ENCODE results near the gene PQBP1.

The PQBP1 gene

DNA sequence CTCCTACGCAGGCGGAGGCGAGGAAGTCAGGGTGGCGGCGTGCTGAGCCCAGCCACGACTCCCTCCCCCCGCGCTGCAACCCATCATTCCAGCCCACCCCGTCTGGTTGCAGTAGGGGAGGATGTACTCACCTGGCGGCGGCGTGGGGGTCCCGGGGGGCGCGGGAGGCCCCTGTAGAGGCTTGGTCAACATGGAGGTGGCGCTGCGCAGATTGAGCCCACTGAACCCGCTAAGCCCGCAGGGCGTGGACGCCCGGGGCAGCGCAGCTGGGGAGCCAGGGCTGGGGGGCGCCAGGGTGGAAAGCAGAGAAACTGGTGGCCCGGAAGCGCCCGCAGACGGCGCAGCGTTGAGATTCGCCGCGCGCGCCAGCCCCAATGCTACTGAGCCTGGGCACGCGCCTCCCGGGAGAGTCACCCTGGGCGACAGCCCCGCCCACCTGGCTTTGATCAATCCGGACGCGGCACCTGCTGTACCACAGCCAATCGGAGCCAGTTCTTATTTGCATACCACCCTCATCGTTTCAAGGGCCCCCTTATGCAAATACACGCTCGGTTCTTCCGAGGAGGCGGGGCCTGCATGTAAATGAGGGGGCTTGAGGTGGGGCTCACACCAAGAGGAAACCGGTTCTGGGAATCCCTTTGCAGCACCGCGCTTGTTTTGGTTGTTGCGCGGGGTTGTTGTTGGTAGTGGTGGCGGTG, 21.1 kb downstream of the PQBP1 start, which contains the start of gene PIM2:
TSS of gene PIM2 (minus strand) at position 382 of the 698 bp plus-strand sequence. CDS start at position 192, 190 bp downstream.
- Mint-ChIP-seq H3K4me1 (peaks cover 23% of the 10 kb centered on the region), H3K4me3 (peak within 1 kb of the TSS; percentile 90), H3K27me3 (no peaks in the 10 kb centered on the region)

DNA sequence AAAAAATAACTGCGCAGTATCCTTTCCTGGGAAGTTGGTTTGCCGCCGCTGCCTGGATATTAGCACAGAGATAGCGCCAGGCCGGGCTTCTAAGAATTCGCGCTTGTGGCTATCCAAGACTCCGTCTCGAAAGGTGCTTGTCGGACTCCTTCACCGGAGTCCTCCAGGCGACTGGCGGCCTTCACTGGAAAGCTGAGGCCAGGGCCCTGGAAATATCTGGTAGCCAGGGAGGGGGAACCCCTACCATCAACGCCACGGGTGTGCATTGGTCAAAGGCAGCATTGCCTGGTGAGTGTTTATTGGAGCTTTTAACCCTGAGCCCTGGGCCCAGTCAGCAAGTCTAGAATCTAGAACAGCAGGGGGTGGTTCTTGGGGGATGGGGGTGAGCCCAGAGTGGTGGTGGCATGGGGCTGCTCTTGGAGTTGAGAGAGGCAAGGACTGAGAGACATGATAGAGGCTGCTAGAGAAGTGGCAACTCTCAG, 21.7 kb downstream of the PQBP1 start:
- DNase-seq (ENCODE audit: low spot score in 2 of 2) (peak in 1 of 2 donors; percentile 16), ATAC-seq (replicated peaks; ENCODE audit: extremely low read depth, poor library complexity, severe bottlenecking) (peak; percentile 30)
- peaks cover 65% of the 10 kb centered on the region for H3K36me3 Mint-ChIP-seq (ENCODE audit: insufficient read depth)

More for the DNA sequence above, 21.1 kb downstream of the PQBP1 start, which contains the start of gene PIM2:
- ATAC-seq (replicated peaks; ENCODE audit: extremely low read depth, poor library complexity, severe bottlenecking) (peak; percentile 71), DNase-seq (ENCODE audit: low spot score in 2 of 2) (peak; percentile 71 to 91)
- peak within 1 kb of the TSS; percentile 97 for H3K27ac Mint-ChIP-seq (ENCODE audit: low read depth)
- no peaks in the 10 kb centered on the region for H3K9me3 Mint-ChIP-seq
- peaks cover 67% of the 10 kb centered on the region for H3K36me3 Mint-ChIP-seq (ENCODE audit: insufficient read depth)

GRCh38 chrX:48919947-48920717, 22.4 kb downstream of the PQBP1 start:
- Mint-ChIP-seq H3K9me3 (no peaks in the 10 kb centered on the region), H3K4me1 (peaks cover 31% of the 10 kb centered on the region), H3K27ac (ENCODE audit: low read depth) (peak overlapping the region; percentile 97), H3K4me3 (peak overlapping the region; percentile 90), H3K36me3 (ENCODE audit: insufficient read depth) (peaks cover 60% of the 10 kb centered on the region), H3K27me3 (no peaks in the 10 kb centered on the region)
- ATAC-seq (replicated peaks; ENCODE audit: extremely low read depth, poor library complexity, severe bottlenecking) = peak; percentile 33
- DNase-seq (ENCODE audit: low spot score in 2 of 2) = peak in 1 of 2 donors; percentile 38

More for the DNA sequence above, 21.7 kb downstream of the PQBP1 start:
- H3K9me3 Mint-ChIP-seq = no peaks in the 10 kb centered on the region
- H3K4me3 Mint-ChIP-seq = peak overlapping the region; percentile 90
- peak overlapping the region; percentile 97 for H3K27ac Mint-ChIP-seq (ENCODE audit: low read depth)
- peaks cover 28% of the 10 kb centered on the region for H3K4me1 Mint-ChIP-seq
- no peaks in the 10 kb centered on the region for H3K27me3 Mint-ChIP-seq

DNA sequence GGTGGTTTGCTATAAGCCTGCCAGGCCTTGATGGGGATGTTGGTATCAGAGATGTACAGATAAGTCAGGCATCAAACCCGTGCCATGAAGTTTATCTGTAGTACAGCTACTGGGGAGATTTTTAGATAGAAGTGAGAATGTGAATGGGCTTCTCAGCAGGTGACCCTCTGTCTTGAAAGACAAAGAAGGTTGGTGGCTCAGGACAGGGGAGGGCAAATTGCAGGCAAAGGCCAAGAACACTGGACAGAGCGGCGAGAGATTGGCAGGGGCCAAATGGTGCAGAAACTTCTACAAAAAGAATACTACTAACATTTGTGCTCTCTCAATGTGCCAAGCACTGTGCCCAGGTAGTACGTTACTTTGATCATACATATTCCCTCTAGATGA, 23.0 kb downstream of the PQBP1 start:
- Mint-ChIP-seq H3K9me3 (no peaks in the 10 kb centered on the region), H3K4me1 (peaks cover 31% of the 10 kb centered on the region), H3K27ac (ENCODE audit: low read depth) (peak overlapping the region; percentile 97), H3K36me3 (ENCODE audit: insufficient read depth) (peaks cover 55% of the 10 kb centered on the region), H3K27me3 (no peaks in the 10 kb centered on the region), H3K4me3 (peak overlapping the region; percentile 90)
- no peak for ATAC-seq (replicated peaks; ENCODE audit: extremely low read depth, poor library complexity, severe bottlenecking)
- DNase-seq (ENCODE audit: low spot score in 2 of 2) = no peak

DNA sequence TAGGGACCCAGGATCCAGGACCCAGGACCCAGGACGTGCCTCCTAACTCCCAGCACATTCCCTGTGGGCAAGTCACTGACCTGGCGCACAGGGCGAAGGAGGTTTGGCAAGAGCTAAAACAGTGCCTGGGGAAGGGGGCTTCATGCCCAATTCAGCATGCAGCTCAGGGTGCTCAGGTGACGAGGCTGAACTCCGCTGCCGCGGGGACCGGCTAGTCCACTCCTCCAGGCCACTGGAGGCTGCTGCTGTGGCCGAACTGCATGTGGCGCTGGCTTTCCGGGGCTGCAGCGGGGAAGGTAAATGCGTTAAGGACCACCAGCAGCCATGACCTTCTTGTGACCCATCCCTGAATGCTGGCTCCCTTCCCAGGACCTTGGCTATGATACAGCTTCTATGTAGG, 26.0 kb downstream of the PQBP1 start:
- H3K36me3 Mint-ChIP-seq (ENCODE audit: insufficient read depth) = peaks cover 33% of the 10 kb centered on the region
- no peaks in the 10 kb centered on the region for H3K9me3 Mint-ChIP-seq
- H3K4me1 Mint-ChIP-seq = peaks cover 24% of the 10 kb centered on the region

GRCh38 chrX:48924270-48924669, 26.5 kb downstream of the PQBP1 start:
- Mint-ChIP-seq H3K4me1 (peaks cover 24% of the 10 kb centered on the region), H3K9me3 (no peaks in the 10 kb centered on the region), H3K27ac (ENCODE audit: low read depth) (peak overlapping the region; percentile 8), H3K4me3 (no peak overlapping the region), H3K36me3 (ENCODE audit: insufficient read depth) (peaks cover 29% of the 10 kb centered on the region), H3K27me3 (no peaks in the 10 kb centered on the region)
- ATAC-seq (replicated peaks; ENCODE audit: extremely low read depth, poor library complexity, severe bottlenecking) (no peak), DNase-seq (ENCODE audit: low spot score in 2 of 2) (no peak)

More for the DNA sequence above, 26.0 kb downstream of the PQBP1 start:
- H3K27ac Mint-ChIP-seq (ENCODE audit: low read depth) = peak overlapping the region; percentile 8
- no peaks in the 10 kb centered on the region for H3K27me3 Mint-ChIP-seq
- no peak overlapping the region for H3K4me3 Mint-ChIP-seq
- no peak for DNase-seq (ENCODE audit: low spot score in 2 of 2)
- ATAC-seq (replicated peaks; ENCODE audit: extremely low read depth, poor library complexity, severe bottlenecking) = no peak

GRCh38 chrX:48927123-48927522, 29.4 kb downstream of the PQBP1 start:
- H3K4me3 Mint-ChIP-seq = no peak overlapping the region
- ATAC-seq (replicated peaks; ENCODE audit: extremely low read depth, poor library complexity, severe bottlenecking) = no peak
- no peak for DNase-seq (ENCODE audit: low spot score in 2 of 2)
- no peaks in the 10 kb centered on the region for H3K27me3 Mint-ChIP-seq
- H3K36me3 Mint-ChIP-seq (ENCODE audit: insufficient read depth) = peaks cover 28% of the 10 kb centered on the region
- H3K4me1 Mint-ChIP-seq = peaks cover 8% of the 10 kb centered on the region
- no peak overlapping the region for H3K27ac Mint-ChIP-seq (ENCODE audit: low read depth)
- H3K9me3 Mint-ChIP-seq = no peaks in the 10 kb centered on the region

- H3K4me3 Mint-ChIP-seq = no peak overlapping the region
- no peak for ATAC-seq (replicated peaks; ENCODE audit: extremely low read depth, poor library complexity, severe bottlenecking)
- H3K27me3 Mint-ChIP-seq = no peaks in the 10 kb centered on the region
- H3K9me3 Mint-ChIP-seq = no peaks in the 10 kb centered on the region
- peaks cover 8% of the 10 kb centered on the region for H3K4me1 Mint-ChIP-seq
- peaks cover 29% of the 10 kb centered on the region for H3K36me3 Mint-ChIP-seq (ENCODE audit: insufficient read depth)
- DNase-seq (ENCODE audit: low spot score in 2 of 2) = no peak
- H3K27ac Mint-ChIP-seq (ENCODE audit: low read depth) = no peak overlapping the region
These were observed 30.1 kb downstream of the PQBP1 start for GRCh38 chrX:48927736-48928382.

- peaks cover 44% of the 10 kb centered on the region for H3K4me1 Mint-ChIP-seq
- H3K9me3 Mint-ChIP-seq = no peaks in the 10 kb centered on the region
- H3K27me3 Mint-ChIP-seq = no peaks in the 10 kb centered on the region
- no peak overlapping the region for H3K4me3 Mint-ChIP-seq
- DNase-seq (ENCODE audit: low spot score in 2 of 2) (no peak), ATAC-seq (replicated peaks; ENCODE audit: extremely low read depth, poor library complexity, severe bottlenecking) (no peak)
- peak overlapping the region; percentile 46 for H3K27ac Mint-ChIP-seq (ENCODE audit: low read depth)
- peaks cover 39% of the 10 kb centered on the region for H3K36me3 Mint-ChIP-seq (ENCODE audit: insufficient read depth)
These were observed 36.0 kb downstream of the PQBP1 start for GRCh38 chrX:48933757-48934156.

DNA sequence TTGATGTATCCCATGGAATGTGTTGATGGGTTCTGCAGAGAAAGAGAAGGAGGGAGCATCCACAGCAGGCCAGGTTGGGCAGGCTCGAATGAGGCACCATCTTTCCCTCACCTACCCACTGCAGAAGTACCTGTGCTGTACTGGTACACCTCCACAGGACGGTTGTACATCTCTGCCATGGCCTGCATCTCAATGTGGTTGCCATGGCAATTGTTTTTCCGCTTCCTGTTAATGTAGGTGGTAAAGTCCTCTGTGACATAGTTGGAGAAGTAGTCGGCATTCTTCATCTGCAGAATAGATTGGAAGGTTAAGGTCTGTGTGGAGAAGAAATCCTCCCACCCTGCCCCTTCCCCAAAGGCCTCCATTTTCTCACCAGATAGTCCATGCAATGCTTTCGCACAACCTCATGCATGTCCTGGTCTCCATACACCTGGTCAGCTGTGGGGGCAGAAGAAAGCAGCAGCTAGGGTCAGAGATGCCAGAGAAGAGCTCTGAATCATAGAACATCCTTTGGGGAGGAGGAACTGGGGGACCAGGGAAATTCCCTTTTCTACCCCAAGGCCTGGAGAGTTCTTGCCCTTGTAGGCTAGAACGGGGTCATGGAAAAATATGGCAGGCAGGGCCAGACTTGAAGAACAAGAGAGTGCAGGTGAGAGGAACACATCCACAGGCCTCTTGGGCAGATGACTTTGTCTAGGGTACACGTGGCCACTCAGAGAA, 37.0 kb downstream of the PQBP1 start:
- peaks cover 54% of the 10 kb centered on the region for H3K4me1 Mint-ChIP-seq
- H3K36me3 Mint-ChIP-seq (ENCODE audit: insufficient read depth) = peaks cover 39% of the 10 kb centered on the region
- H3K9me3 Mint-ChIP-seq = no peaks in the 10 kb centered on the region
- no peaks in the 10 kb centered on the region for H3K27me3 Mint-ChIP-seq
- H3K27ac Mint-ChIP-seq (ENCODE audit: low read depth) = peak overlapping the region; percentile 46
- ATAC-seq (replicated peaks; ENCODE audit: extremely low read depth, poor library complexity, severe bottlenecking) = no peak
- DNase-seq (ENCODE audit: low spot score in 2 of 2) = no peak
- H3K4me3 Mint-ChIP-seq = no peak overlapping the region

- Mint-ChIP-seq H3K27me3 (no peaks in the 10 kb centered on the region), H3K27ac (ENCODE audit: low read depth) (peak overlapping the region; percentile 46), H3K36me3 (ENCODE audit: insufficient read depth) (peaks cover 38% of the 10 kb centered on the region), H3K9me3 (no peaks in the 10 kb centered on the region), H3K4me3 (no peak overlapping the region), H3K4me1 (peaks cover 59% of the 10 kb centered on the region)
- no peak for DNase-seq (ENCODE audit: low spot score in 2 of 2)
- ATAC-seq (replicated peaks; ENCODE audit: extremely low read depth, poor library complexity, severe bottlenecking) = no peak
These were observed 37.6 kb downstream of the PQBP1 start for GRCh38 chrX:48935301-48935670.
